ENCODE data around the gene RD3L. TPM values are rescaled to one million over a fixed set of nuclear protein-coding genes. Genes with fewer than 3 reads are reported as not detected.

The RD3L gene
- total RNA-seq, 1 donor = 0.21 TPM

DNA sequence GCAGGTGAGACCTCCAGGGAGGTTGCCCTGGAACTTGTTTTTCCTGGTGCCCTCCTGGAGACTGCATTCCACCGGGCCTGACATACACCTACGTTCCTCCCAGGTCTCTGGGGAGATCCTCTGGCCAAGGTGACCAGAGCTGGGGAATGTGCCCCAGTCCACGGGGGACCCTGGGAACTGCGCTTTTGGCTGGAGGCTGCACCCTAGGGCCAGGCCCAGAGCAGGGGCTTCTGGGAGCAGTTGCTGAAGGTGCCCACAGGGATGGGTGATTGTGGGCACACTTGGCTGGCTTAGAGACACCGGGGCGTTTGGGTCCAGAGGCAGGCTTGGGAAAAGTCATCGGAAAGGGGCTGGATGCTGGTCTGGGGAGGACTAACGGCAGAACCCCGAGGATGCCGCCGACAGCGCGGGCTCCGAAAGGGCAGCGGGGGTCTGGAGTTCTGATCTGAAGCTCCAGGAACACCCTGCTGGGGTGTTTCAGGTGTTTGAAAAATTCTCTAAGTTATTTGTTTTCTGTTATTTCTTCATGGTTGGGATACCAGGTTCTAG, 50.6 kb downstream of the RD3L start:
- H3K4me1 ChIP-seq (ENCODE audit: insufficient read depth, low read length) = no peaks in the 10 kb centered on the region
- no peaks in the 10 kb centered on the region for H3K27me3 ChIP-seq (ENCODE audit: insufficient read depth, low read length)
- H3K9me3 ChIP-seq (ENCODE audit: low read depth, low read length) = no peaks in the 10 kb centered on the region
- no peak overlapping the region for H3K4me3 ChIP-seq (ENCODE audit: low read length)

DNA sequence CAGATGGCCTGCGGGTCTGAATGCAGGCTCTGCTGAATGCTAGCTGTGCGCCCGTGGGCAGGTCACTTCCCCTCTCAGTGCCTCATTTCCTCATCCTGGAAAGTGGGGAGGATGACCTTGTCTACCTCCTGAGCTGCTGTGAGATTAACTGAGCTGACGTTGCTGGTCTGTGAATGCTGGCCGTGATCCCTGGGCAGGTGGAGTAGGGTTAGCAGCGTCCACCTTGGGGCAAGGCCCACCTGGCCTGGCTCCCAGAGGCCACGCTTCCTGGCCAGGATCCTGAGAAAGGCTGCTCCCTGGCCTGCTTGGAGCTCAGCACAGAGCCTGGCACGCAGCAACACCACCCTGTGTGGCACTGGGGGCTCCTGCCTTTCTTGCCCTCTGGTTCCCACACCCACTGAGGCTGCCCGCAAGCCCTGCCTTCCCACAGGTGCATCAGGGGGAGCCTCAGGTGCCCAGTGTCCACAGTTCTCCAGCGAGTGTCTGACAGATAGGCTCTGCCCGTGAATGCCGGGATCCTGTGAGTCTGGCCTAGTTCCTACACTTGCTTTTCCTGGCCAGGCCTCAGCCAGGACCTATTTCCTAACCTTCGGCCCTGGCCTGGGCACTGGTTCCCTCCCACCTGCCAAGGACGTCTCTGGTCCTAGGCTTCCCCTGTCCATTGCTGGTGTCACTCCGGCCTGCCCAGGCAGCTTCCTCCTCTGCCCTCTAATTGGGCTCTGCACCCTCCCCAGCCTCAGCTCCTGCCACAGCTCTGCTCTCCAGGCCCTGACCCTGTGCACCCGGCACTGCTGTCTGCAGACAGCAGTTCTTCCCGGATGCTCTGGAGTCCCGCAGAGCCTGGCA, 51.3 kb downstream of the RD3L start:
- H3K4me1 ChIP-seq (ENCODE audit: insufficient read depth, low read length) = no peaks in the 10 kb centered on the region
- H3K27me3 ChIP-seq (ENCODE audit: insufficient read depth, low read length) = no peaks in the 10 kb centered on the region
- H3K9me3 ChIP-seq (ENCODE audit: low read depth, low read length) = no peaks in the 10 kb centered on the region
- H3K4me3 ChIP-seq (ENCODE audit: low read length) = no peak overlapping the region

Other genes starting within 250 kb of the RD3L start
- 4.6 TPM for gene XRCC3, start 227.1 kb downstream of the RD3L start, total RNA-seq
- gene ZFYVE21, start 226.7 kb downstream of the RD3L start, total RNA-seq = 2.0 TPM
- 4.5 TPM for gene PPP1R13B, start 95.0 kb downstream of the RD3L start, total RNA-seq
- gene TDRD9, start 14.1 kb downstream of the RD3L start, total RNA-seq = 2.5 TPM
- gene ASPG, start 143.2 kb upstream of the RD3L start, total RNA-seq = 0.10 TPM
- gene KIF26A, start 196.1 kb upstream of the RD3L start, total RNA-seq = not detected

All from mononuclear cell (primary cell).